ENCODE results near the gene RTRAF.

Gene RTRAF

GRCh38 chr14:52007637-52008036, 18.3 kb downstream of the RTRAF start:
- in situ Hi-C loops (cut with HindIII; ENCODE audit: low sequenced_read_pairs), result no loop called here
- DNase-seq (ENCODE audit: low read depth), result no peak
- H3K4me3 ChIP-seq (ENCODE audit: low read depth, low read length), result no peak overlapping the region
- no peak for TF ChIP-seq CTCF (IDR thresholded peaks at IDR 0.05; ENCODE audit: low read depth, low read length, missing control alignments)

GRCh38 chr14:52008136-52008535, 18.8 kb downstream of the RTRAF start:
- no peak for DNase-seq (ENCODE audit: low read depth)
- in situ Hi-C loops (cut with HindIII; ENCODE audit: low sequenced_read_pairs), result no loop called here
- no peak for TF ChIP-seq CTCF (IDR thresholded peaks at IDR 0.05; ENCODE audit: low read depth, low read length, missing control alignments)
- no peak overlapping the region for H3K4me3 ChIP-seq (ENCODE audit: low read depth, low read length)

- H3K4me3 ChIP-seq (ENCODE audit: low read depth, low read length), result no peak overlapping the region
- DNase-seq (ENCODE audit: low read depth), result no peak
- no peak for TF ChIP-seq CTCF (IDR thresholded peaks at IDR 0.05; ENCODE audit: low read depth, low read length, missing control alignments)
- in situ Hi-C loops (cut with HindIII; ENCODE audit: low sequenced_read_pairs), result no loop called here
Observed at GRCh38 chr14:52010173-52010693, 20.9 kb downstream of the RTRAF start.

- DNase-seq (ENCODE audit: low read depth), result no peak
- no peak overlapping the region for H3K4me3 ChIP-seq (ENCODE audit: low read depth, low read length)
- in situ Hi-C loops (cut with HindIII; ENCODE audit: low sequenced_read_pairs), result no loop called here
- no peak for TF ChIP-seq CTCF (IDR thresholded peaks at IDR 0.05; ENCODE audit: low read depth, low read length, missing control alignments)
Observed at GRCh38 chr14:52011523-52011922, 22.2 kb downstream of the RTRAF start.

GRCh38 chr14:52012635-52013034, 23.3 kb downstream of the RTRAF start:
- no peak for DNase-seq (ENCODE audit: low read depth)
- H3K4me3 ChIP-seq (ENCODE audit: low read depth, low read length), result no peak overlapping the region
- no peak for TF ChIP-seq CTCF (IDR thresholded peaks at IDR 0.05; ENCODE audit: low read depth, low read length, missing control alignments)
- in situ Hi-C loops (cut with HindIII; ENCODE audit: low sequenced_read_pairs), result no loop called here

- TF ChIP-seq CTCF (IDR thresholded peaks at IDR 0.05; ENCODE audit: low read depth, low read length, missing control alignments), result no peak
- no peak overlapping the region for H3K4me3 ChIP-seq (ENCODE audit: low read depth, low read length)
- in situ Hi-C loops (cut with HindIII; ENCODE audit: low sequenced_read_pairs), result no loop called here
- DNase-seq (ENCODE audit: low read depth), result no peak
Observed at GRCh38 chr14:52013984-52014600, 24.7 kb downstream of the RTRAF start.
